ENCODE measurements around the gene ZBTB20. TPM values are rescaled to one million over a fixed set of nuclear protein-coding genes. Genes with fewer than 3 reads are reported as not detected.

Gene ZBTB20
- total RNA-seq, 3 donors from 2014 or later, result 62.9 to 150 (median 109) TPM

DNA sequence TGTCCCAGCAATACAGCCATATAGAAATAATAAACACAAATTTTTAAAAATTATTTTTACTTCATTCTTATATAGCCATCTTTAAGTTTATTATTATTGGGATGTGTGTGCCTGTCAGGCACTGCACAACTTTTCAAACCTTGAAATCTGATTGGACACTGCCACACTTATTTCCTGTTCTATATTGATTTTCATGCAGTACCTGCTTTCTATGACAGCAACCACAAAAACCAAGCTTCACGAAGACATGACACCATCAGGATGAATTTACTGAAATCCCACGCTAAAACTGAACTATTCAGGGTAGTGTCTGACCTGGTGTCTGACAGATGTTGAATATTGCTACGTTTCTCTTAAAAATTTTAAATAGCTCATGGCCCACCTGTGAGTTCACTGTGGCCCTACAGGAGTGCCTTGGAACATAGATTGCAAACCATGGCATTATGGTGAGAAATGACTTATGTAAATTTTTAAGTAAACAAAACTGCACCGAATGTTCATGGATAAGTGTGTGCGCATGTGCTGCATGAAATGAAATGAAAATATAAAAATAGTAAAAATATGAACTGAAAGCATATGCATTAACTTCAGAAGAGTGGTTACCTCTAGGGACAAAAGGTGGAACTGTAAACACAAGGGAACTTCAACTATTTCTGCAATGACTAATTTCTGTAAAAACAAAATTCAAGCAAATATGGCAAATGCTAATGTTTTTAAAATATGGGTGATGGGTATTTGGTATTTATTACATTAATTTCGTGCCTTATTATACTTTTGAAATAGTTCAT, 152.3 kb downstream of the ZBTB20 start:
- no peak for DNase-seq (ENCODE audit: low spot score in 2 of 2)
- H3K4me1 ChIP-seq, result no peaks in the 10 kb centered on the region
- TF ChIP-seq CTCF (IDR thresholded peaks at IDR 0.05), result no peak
- no peak for TF ChIP-seq POLR2A (IDR thresholded peaks at IDR 0.05)
- no peak for TF ChIP-seq POLR2AphosphoS5 (IDR thresholded peaks at IDR 0.05)
- no peaks in the 10 kb centered on the region for H3K27me3 ChIP-seq
- H3K36me3 ChIP-seq, result no peaks in the 10 kb centered on the region
- no peak overlapping the region for H3K4me3 ChIP-seq
- intact Hi-C loops (cut with DNase I; ENCODE audit: low total_unique reads), result no loop called here
- no peak overlapping the region for H3K27ac ChIP-seq
- peaks cover 0 to 3% of the 10 kb centered on the region in 2 donors for H3K9me3 ChIP-seq

DNA sequence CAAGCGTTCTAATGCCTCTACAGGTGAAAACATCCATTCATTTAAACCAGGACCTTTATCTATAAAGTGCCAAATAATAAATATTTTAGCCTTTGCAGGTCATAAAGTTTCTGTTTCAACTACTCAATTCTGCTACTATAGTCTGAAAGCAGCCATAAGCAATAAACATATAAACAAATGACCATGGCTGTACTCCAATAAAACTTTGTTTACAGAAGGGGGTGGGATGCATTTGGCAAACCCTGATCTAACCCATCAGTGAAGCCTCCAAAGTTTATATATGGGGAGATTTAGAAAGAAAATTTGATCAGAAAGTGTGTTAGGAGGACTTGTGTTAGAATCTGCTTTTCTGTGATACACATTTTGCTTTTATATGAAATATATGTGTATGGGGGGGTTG, 161.3 kb downstream of the ZBTB20 start:
- H3K36me3 ChIP-seq, result no peaks in the 10 kb centered on the region
- no peak overlapping the region for H3K27ac ChIP-seq
- no peaks in the 10 kb centered on the region for H3K4me1 ChIP-seq
- no peaks in the 10 kb centered on the region for H3K27me3 ChIP-seq
- H3K9me3 ChIP-seq, result no peaks in the 10 kb centered on the region
- no peak for DNase-seq (ENCODE audit: low spot score in 2 of 2)
- no peak for TF ChIP-seq POLR2A (IDR thresholded peaks at IDR 0.05)
- no peak for TF ChIP-seq POLR2AphosphoS5 (IDR thresholded peaks at IDR 0.05)
- TF ChIP-seq CTCF (IDR thresholded peaks at IDR 0.05), result no peak
- no peak overlapping the region for H3K4me3 ChIP-seq
- intact Hi-C loops (cut with DNase I; ENCODE audit: low total_unique reads), result no loop called here

DNA sequence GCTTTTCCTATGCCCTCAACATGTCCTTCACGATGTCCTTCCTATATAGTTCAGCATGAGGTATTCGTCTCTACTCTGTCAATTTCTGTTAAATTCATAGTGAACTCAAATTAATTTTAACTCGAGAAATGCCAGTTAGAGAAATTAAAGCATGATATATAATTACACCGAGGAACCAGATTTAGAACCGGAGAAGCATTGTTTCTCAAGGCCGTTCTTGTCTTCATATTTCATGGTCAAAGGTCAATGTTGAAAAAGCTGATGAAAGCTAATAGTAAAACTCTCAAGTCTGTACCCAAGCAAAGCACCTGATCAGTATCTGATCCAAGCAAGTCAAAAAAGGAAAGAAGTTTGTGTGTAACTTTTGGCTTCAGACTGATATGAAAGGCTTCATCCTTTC, 163.8 kb downstream of the ZBTB20 start:
- H3K36me3 ChIP-seq, result no peaks in the 10 kb centered on the region
- TF ChIP-seq POLR2A (IDR thresholded peaks at IDR 0.05) (no peak), POLR2AphosphoS5 (IDR thresholded peaks at IDR 0.05) (no peak), CTCF (IDR thresholded peaks at IDR 0.05) (no peak)

DNA sequence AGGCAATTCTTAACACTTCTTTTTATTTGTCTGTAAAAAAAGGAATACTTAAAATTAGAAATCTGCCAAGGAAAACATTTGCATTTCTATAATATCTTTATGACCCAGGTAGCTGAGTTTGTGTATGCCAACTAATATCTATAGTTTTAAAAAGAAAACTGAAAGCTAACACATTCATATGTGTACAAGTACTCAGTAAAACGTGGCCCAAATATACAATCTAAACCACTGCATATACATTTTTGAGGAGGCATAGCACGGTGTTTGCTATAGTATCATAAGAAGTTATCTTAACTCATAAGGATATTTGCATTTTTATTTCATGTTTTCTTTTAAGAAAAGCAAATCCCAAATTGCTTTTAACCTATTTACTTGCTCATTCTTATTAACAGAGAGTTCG, 172.7 kb downstream of the ZBTB20 start:
- TF ChIP-seq CTCF (IDR thresholded peaks at IDR 0.05), result no peak
- no peak for TF ChIP-seq POLR2A (IDR thresholded peaks at IDR 0.05)
- TF ChIP-seq POLR2AphosphoS5 (IDR thresholded peaks at IDR 0.05), result no peak
- no peak overlapping the region for H3K27ac ChIP-seq
- H3K36me3 ChIP-seq, result no peaks in the 10 kb centered on the region
- no peaks in the 10 kb centered on the region for H3K9me3 ChIP-seq
- no peak for DNase-seq (ENCODE audit: low spot score in 2 of 2)
- no peaks in the 10 kb centered on the region for H3K4me1 ChIP-seq
- H3K4me3 ChIP-seq, result no peak overlapping the region
- H3K27me3 ChIP-seq, result no peaks in the 10 kb centered on the region
- intact Hi-C loops (cut with DNase I; ENCODE audit: low total_unique reads), result no loop called here

More for the DNA sequence above, 163.8 kb downstream of the ZBTB20 start:
- Histone ChIP-seq H3K4me1 (no peaks in the 10 kb centered on the region), H3K27ac (no peak overlapping the region), H3K4me3 (no peak overlapping the region), H3K9me3 (no peaks in the 10 kb centered on the region), H3K27me3 (no peaks in the 10 kb centered on the region)
- no peak for DNase-seq (ENCODE audit: low spot score in 2 of 2)
- intact Hi-C loops (cut with DNase I; ENCODE audit: low total_unique reads), result no loop called here

DNA sequence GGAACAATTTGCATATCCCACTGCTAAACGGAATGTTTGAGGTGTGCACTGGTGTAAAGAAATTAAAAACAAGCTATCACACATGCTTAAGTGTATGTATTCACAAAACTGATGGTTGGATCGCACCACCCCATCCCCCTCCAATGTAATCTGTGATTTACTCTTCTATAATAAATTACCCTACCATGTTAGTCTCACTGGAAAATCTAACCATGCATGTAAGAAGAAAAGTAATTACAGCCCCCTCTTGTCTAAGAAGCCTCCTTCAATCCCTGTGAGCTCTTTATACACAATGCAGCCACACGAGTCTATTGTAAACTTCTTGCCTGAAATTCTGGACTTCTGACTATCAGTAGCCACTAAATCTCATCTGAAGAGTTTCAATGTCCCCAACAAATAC, 173.6 kb downstream of the ZBTB20 start:
- no peaks in the 10 kb centered on the region for H3K4me1 ChIP-seq

More for the DNA sequence above, 173.6 kb downstream of the ZBTB20 start:
- intact Hi-C loops (cut with DNase I; ENCODE audit: low total_unique reads), result no loop called here
- no peak for DNase-seq (ENCODE audit: low spot score in 2 of 2)
- Histone ChIP-seq H3K27me3 (no peaks in the 10 kb centered on the region), H3K9me3 (no peaks in the 10 kb centered on the region), H3K27ac (no peak overlapping the region), H3K36me3 (no peaks in the 10 kb centered on the region), H3K4me3 (no peak overlapping the region)
- TF ChIP-seq POLR2AphosphoS5 (IDR thresholded peaks at IDR 0.05) (no peak), CTCF (IDR thresholded peaks at IDR 0.05) (no peak), POLR2A (IDR thresholded peaks at IDR 0.05) (no peak)
